HepG2 (cell line): ENCODE results near the gene PIGC.

Experiments used
- ATF6 ChIP-seq: sonication (generic); formaldehyde crosslinking; conservative IDR thresholded peaks from 2 replicates; pipeline ENCODE4 v1.4.0; 2020; ENCODE audit warnings: missing genetic modification reagents
- CCDC6 ChIP-seq: sonication (generic); formaldehyde crosslinking; IDR thresholded peaks from 2 replicates; pipeline ENCODE4 v1.8.1; 2022; ENCODE audit warnings: mild to moderate bottlenecking, missing genetic modification reagents, moderate library complexity
- CEBPG ChIP-seq: IDR thresholded peaks from 2 replicates; pipeline ENCODE4 v1.6.1; 2016
- CTCF ChIP-seq: sonication (generic); formaldehyde crosslinking; IDR thresholded peaks from 2 replicates; pipeline ENCODE4 v1.5.0; 2020; ENCODE audit warnings: mild to moderate bottlenecking, missing genetic modification reagents, moderate library complexity
- ETS1 ChIP-seq: sonication (generic); formaldehyde crosslinking; IDR thresholded peaks from 2 replicates; pipeline ENCODE4 v1.4.0; 2020; ENCODE audit warnings: missing genetic modification reagents
- ISL2 ChIP-seq: sonication (generic); formaldehyde crosslinking; IDR thresholded peaks from 2 replicates; pipeline ENCODE4 v1.5.0; 2020; ENCODE audit warnings: missing genetic modification reagents
- MLX ChIP-seq: IDR thresholded peaks from 2 replicates; pipeline ENCODE4 v1.6.1; 2016
- RARG ChIP-seq: sonication (generic); formaldehyde crosslinking; IDR thresholded peaks from 2 replicates; pipeline ENCODE4 v1.4.0; 2020; ENCODE audit warnings: low read depth, mild to moderate bottlenecking, missing genetic modification reagents
- REST ChIP-seq, 2 experiments: IDR thresholded peaks; 2 replicates each; pipeline ENCODE4 v1.6.1; 2011 to 2012; ENCODE audit warnings: low read length in 2 of 2, borderline replicate concordance in 1 of 2, low read depth in 1 of 2, mild to moderate bottlenecking in 1 of 2, moderate library complexity in 1 of 2
- TARDBP ChIP-seq: sonication (generic); formaldehyde crosslinking; IDR thresholded peaks from 2 replicates; pipeline ENCODE4 v1.8.0; 2022; ENCODE audit warnings: mild to moderate bottlenecking, missing genetic modification reagents
- USF2 ChIP-seq, 2 experiments: sonication (generic) in 1 of 2; formaldehyde crosslinking in 1 of 2; IDR thresholded peaks; 2 replicates each; pipeline versions ENCODE4 v1.5.1 to v1.6.1; 2011 to 2020; ENCODE audit warnings: borderline replicate concordance in 1 of 2, low read depth in 1 of 2, low read length in 1 of 2, mild to moderate bottlenecking in 1 of 2, missing genetic modification reagents in 1 of 2, moderate library complexity in 1 of 2
- ZFP41 ChIP-seq: sonication (generic); formaldehyde crosslinking; IDR thresholded peaks from 2 replicates; pipeline ENCODE4 v1.4.0; 2020; ENCODE audit warnings: mild to moderate bottlenecking, missing genetic modification reagents, borderline replicate concordance
- ZNF512 ChIP-seq: sonication (generic); formaldehyde crosslinking; IDR thresholded peaks from 2 replicates; pipeline ENCODE4 v1.4.0; 2020; ENCODE audit warnings: mild to moderate bottlenecking, missing genetic modification reagents

GRCh38 chr1:172431204-172431603 lies 12.7 kb downstream of the PIGC start:
- no peak for TF ChIP-seq ZFP41 (CRISPR knock-in tag)
- TF ChIP-seq ATF6: no peak
- no peak for TF ChIP-seq ISL2 (CRISPR knock-in tag)
- TF ChIP-seq MLX (CRISPR knock-in tag): no peak
- no peak for TF ChIP-seq ETS1 (CRISPR knock-in tag)
- no peak for TF ChIP-seq USF2 (IDR thresholded peaks at IDR 0.05; ENCODE audit: low read depth, low read length)
- TF ChIP-seq USF2 (CRISPR knock-in tag; IDR thresholded peaks at IDR 0.05; ENCODE audit: borderline replicate concordance): no peak
- TF ChIP-seq RARG: no peak
- TF ChIP-seq TARDBP (CRISPR knock-in tag): no peak
- no peak for TF ChIP-seq CTCF (CRISPR knock-in tag)
- TF ChIP-seq CCDC6 (CRISPR knock-in tag): no peak
- no peak for TF ChIP-seq ZNF512
- TF ChIP-seq REST (IDR thresholded peaks at IDR 0.05; ENCODE audit: borderline replicate concordance in 1 of 2, low read depth in 1 of 2, low read length in 2 of 2): no peak
- TF ChIP-seq CEBPG (CRISPR knock-in tag): no peak
